Osteocyte (in vitro differentiated cells): ENCODE results near the gene SEMA4A. TPM values are rescaled to one million over a fixed set of nuclear protein-coding genes. Genes with fewer than 3 reads are reported as not detected.

Experiments used
- DNase-seq: peaks from one replicate; pipeline ENCODE4 v3.0.0; 2021; ENCODE audit warnings: mixed read lengths; ENCODE audit not compliant: unreplicated experiment; ENCODE audit errors: extremely low spot score
- H3K27ac Mint-ChIP-seq: one replicate; pipeline ENCODE4 v1.8.0; 2021; ENCODE audit warnings: mild to moderate bottlenecking, mixed read lengths; ENCODE audit not compliant: unreplicated experiment
- H3K27me3 Mint-ChIP-seq: one replicate; pipeline ENCODE4 v1.8.0; 2021; ENCODE audit warnings: mixed read lengths; ENCODE audit not compliant: unreplicated experiment
- H3K36me3 Mint-ChIP-seq: one replicate; pipeline ENCODE4 v1.8.0; 2021; ENCODE audit warnings: mixed read lengths; ENCODE audit not compliant: unreplicated experiment
- H3K4me1 Mint-ChIP-seq: one replicate; pipeline ENCODE4 v1.8.0; 2021; ENCODE audit warnings: mixed read lengths; ENCODE audit not compliant: unreplicated experiment
- H3K4me3 Mint-ChIP-seq: one replicate; pipeline ENCODE4 v1.8.0; 2021; ENCODE audit warnings: mild to moderate bottlenecking, moderate library complexity, mixed read lengths; ENCODE audit not compliant: unreplicated experiment
- H3K9me3 Mint-ChIP-seq: one replicate; pipeline ENCODE4 v1.8.0; 2021; ENCODE audit warnings: mixed read lengths; ENCODE audit not compliant: unreplicated experiment
- CTCF ChIP-seq: fragments of 200-600 bp; sonication (generic); IDR thresholded peaks from 2 replicates; pipeline ENCODE4 v1.5.0; 2021; ENCODE audit warnings: antibody characterized with exemption, mild to moderate bottlenecking, moderate library complexity
- total RNA-seq: library from RNA; stranded (reverse); gene quantifications from 2 replicates; pipeline ENCODE4 v1.2.1, GENCODE V29; 2021

SEMA4A gene
- total RNA-seq, 1 donor from 2014 or later = 1.8 TPM

GRCh38 chr1:156143765-156144489, 9.5 kb upstream of the SEMA4A start:
- H3K27ac Mint-ChIP-seq = peak overlapping the region; percentile 13
- DNase-seq = no peak
- no peak for TF ChIP-seq CTCF
- H3K4me1 Mint-ChIP-seq = peaks cover 37% of the 10 kb centered on the region
- peak overlapping the region; percentile 2 for H3K4me3 Mint-ChIP-seq
- H3K9me3 Mint-ChIP-seq = no peaks in the 10 kb centered on the region
- H3K27me3 Mint-ChIP-seq = peaks cover 8% of the 10 kb centered on the region
- H3K36me3 Mint-ChIP-seq = peaks cover 18% of the 10 kb centered on the region

GRCh38 chr1:156144742-156145141, 8.6 kb upstream of the SEMA4A start:
- no peaks in the 10 kb centered on the region for H3K9me3 Mint-ChIP-seq
- no peak overlapping the region for H3K27ac Mint-ChIP-seq
- no peak for TF ChIP-seq CTCF
- no peak overlapping the region for H3K4me3 Mint-ChIP-seq
- H3K4me1 Mint-ChIP-seq = peaks cover 33% of the 10 kb centered on the region
- no peak for DNase-seq
- H3K36me3 Mint-ChIP-seq = peaks cover 15% of the 10 kb centered on the region
- peaks cover 15% of the 10 kb centered on the region for H3K27me3 Mint-ChIP-seq

GRCh38 chr1:156145650-156146019, 7.8 kb upstream of the SEMA4A start:
- no peaks in the 10 kb centered on the region for H3K9me3 Mint-ChIP-seq
- H3K36me3 Mint-ChIP-seq = peaks cover 11% of the 10 kb centered on the region
- peak overlapping the region; percentile 42 for H3K4me3 Mint-ChIP-seq
- DNase-seq = no peak
- H3K27ac Mint-ChIP-seq = peak overlapping the region; percentile 74
- TF ChIP-seq CTCF = no peak
- H3K4me1 Mint-ChIP-seq = peaks cover 28% of the 10 kb centered on the region
- H3K27me3 Mint-ChIP-seq = peaks cover 22% of the 10 kb centered on the region

- peak; percentile 94 for DNase-seq
- H3K9me3 Mint-ChIP-seq = no peaks in the 10 kb centered on the region
- peaks cover 22% of the 10 kb centered on the region for H3K27me3 Mint-ChIP-seq
- peak overlapping the region; percentile 74 for H3K27ac Mint-ChIP-seq
- peaks cover 25% of the 10 kb centered on the region for H3K4me1 Mint-ChIP-seq
- peak overlapping the region; percentile 42 for H3K4me3 Mint-ChIP-seq
- peaks cover 6% of the 10 kb centered on the region for H3K36me3 Mint-ChIP-seq
- TF ChIP-seq CTCF = peak; percentile 69
Observed at GRCh38 chr1:156146020-156146768, 7.2 kb upstream of the SEMA4A start.

- peak overlapping the region; percentile 74 for H3K27ac Mint-ChIP-seq
- H3K27me3 Mint-ChIP-seq = peaks cover 22% of the 10 kb centered on the region
- H3K4me3 Mint-ChIP-seq = no peak overlapping the region
- H3K36me3 Mint-ChIP-seq = no peaks in the 10 kb centered on the region
- no peak for TF ChIP-seq CTCF
- no peaks in the 10 kb centered on the region for H3K9me3 Mint-ChIP-seq
- no peak for DNase-seq
- H3K4me1 Mint-ChIP-seq = peaks cover 23% of the 10 kb centered on the region
Observed at GRCh38 chr1:156146769-156147405, 6.5 kb upstream of the SEMA4A start.
